GM12878 (cell line): Measurements from ENCODE around the gene IRAK3. TPM values are rescaled to one million over a fixed set of nuclear protein-coding genes. Genes with fewer than 3 reads are reported as not detected.

Experiments used
- ATAC-seq: fragments of 200-7000 bp; cut with Tn5 transposase; 3 replicates; pipeline ENCODE4 v1.9.1; 2020; ENCODE audit warnings: mild to moderate bottlenecking, moderate library complexity
- BruUV-seq: library from RNA; stranded (reverse); fragments of 400-500 nt; replicated peaks from 2 replicates; lab custom pipeline; 2021; lab: Mats Ljungman, UMichigan
- CTCF ChIA-PET: fragments of 300-600 bp; sonication (Branson Sonifier 250); formaldehyde crosslinking; extraction: SDS; loops from one replicate; lab custom pipeline; 2021; ENCODE audit warnings: inconsistent platforms; lab: Yijun Ruan, JAX
- POLR2A ChIA-PET: fragments of 350-600 bp; formaldehyde crosslinking; extraction: SDS; loops from one replicate; lab custom pipeline; 2021; ENCODE audit warnings: inconsistent platforms; lab: Charles Lee
- RAD21 ChIA-PET: fragments of 300-600 bp; sonication (Branson Sonifier 250); formaldehyde crosslinking; loops from one replicate; lab custom pipeline; 2023; ENCODE audit warnings: antibody characterized with exemption; ENCODE audit not compliant: unreplicated experiment; lab: Charles Lee
- SMC1A ChIA-PET: fragments of 300-600 bp; sonication (Branson Sonifier 250); formaldehyde crosslinking; loops from one replicate; lab custom pipeline; 2023; ENCODE audit not compliant: unreplicated experiment, uncharacterized antibody; lab: Charles Lee
- DNase-seq: peaks from one replicate; pipeline ENCODE4 v3.0.0-alpha.2; 2011; ENCODE audit warnings: low read depth, low spot score
- FAIRE-seq: peaks from 3 replicates; lab custom pipeline; 2011; peaks lifted over from hg19 to GRCh38; lab: Jason Lieb, UNC
- H2AFZ ChIP-seq: 2 replicates; pipeline ENCODE4 v1.6.0; 2011; ENCODE audit warnings: low read depth, low read length, control low read depth; ENCODE audit not compliant: control insufficient read depth
- H3K27ac ChIP-seq: 2 replicates; pipeline ENCODE4 v1.5.1; 2011; ENCODE audit warnings: control low read depth; ENCODE audit not compliant: control insufficient read depth, insufficient read depth
- H3K27me3 ChIP-seq, 2 experiments: replicated peaks in 1 of 2; 2 replicates each; pipeline versions ENCODE4 v1.6.0 to v1.6.1; 2011; ENCODE audit warnings: low read length in 1 of 2; ENCODE audit not compliant: control insufficient read depth in 2 of 2, insufficient read depth in 2 of 2
- H3K36me3 ChIP-seq, 2 experiments: 2 replicates each; pipeline ENCODE4 v1.5.1; 2011; ENCODE audit warnings: low read length in 1 of 2; ENCODE audit not compliant: control insufficient read depth in 2 of 2, insufficient read depth in 2 of 2
- H3K4me1 ChIP-seq: 2 replicates; pipeline ENCODE4 v1.6.1; 2011; ENCODE audit warnings: mild to moderate bottlenecking, low read length, moderate library complexity, mixed read lengths; ENCODE audit not compliant: control insufficient read depth, insufficient read depth
- H3K4me2 ChIP-seq: 2 replicates; pipeline ENCODE4 v1.6.0; 2011; ENCODE audit warnings: control low read depth; ENCODE audit not compliant: control insufficient read depth, insufficient read depth
- H3K4me3 ChIP-seq: fragments of 200-600 bp; sonication (generic); 2 replicates; pipeline ENCODE4 v1.5.1; 2016
- H3K79me2 ChIP-seq: 2 replicates; pipeline ENCODE4 v1.6.0; 2011; ENCODE audit warnings: low read length; ENCODE audit not compliant: control insufficient read depth, insufficient read depth
- H3K9ac ChIP-seq: 2 replicates; pipeline ENCODE4 v1.8.0; 2011; ENCODE audit warnings: low read length, control low read depth, mixed read lengths; ENCODE audit not compliant: control insufficient read depth, insufficient read depth
- H3K9me3 ChIP-seq: replicated peaks from 3 replicates; pipeline ENCODE4 v1.5.1; 2011; ENCODE audit warnings: mild to moderate bottlenecking, low read length; ENCODE audit not compliant: control insufficient read depth, insufficient read depth
- H4K20me1 ChIP-seq: 2 replicates; pipeline ENCODE4 v1.6.0; 2011; ENCODE audit not compliant: control insufficient read depth, insufficient read depth
- CEBPB ChIP-seq, 2 experiments: fragments of 150-350 bp in 1 of 2; IDR thresholded peaks; 2 replicates each; pipeline ENCODE4 v1.6.1; 2012 to 2014; ENCODE audit warnings: low read depth in 2 of 2, low read length in 2 of 2, borderline replicate concordance in 1 of 2, inconsistent platforms in 1 of 2
- CTCF ChIP-seq, 3 experiments: IDR thresholded peaks in 2 of 3; conservative IDR thresholded peaks in 1 of 3; 2 replicates each; pipeline ENCODE4 v1.5.1; 2011; ENCODE audit warnings: low read depth in 3 of 3, low read length in 3 of 3, mild to moderate bottlenecking in 3 of 3, control low read depth in 2 of 3, moderate library complexity in 2 of 3, inconsistent platforms in 1 of 3, mixed read lengths in 1 of 3; ENCODE audit not compliant: control insufficient read depth in 2 of 3, insufficient read depth in 1 of 3; ENCODE audit errors: extremely low read depth in 1 of 3
- HDAC6 ChIP-seq: fragments of 200-600 bp; sonication (generic); IDR thresholded peaks from one replicate; pipeline ENCODE4 v1.8.0; 2017; ENCODE audit warnings: antibody characterized with exemption; ENCODE audit not compliant: unreplicated experiment
- WGBS: methylation state at CpG from one replicate; pipeline ENCODE4 v1.1.6; 2016; ENCODE audit warnings: low lambda C conversion rate; ENCODE audit not compliant: insufficient replicate concordance, insufficient coverage; ENCODE audit errors: missing lambda C conversion rate; 5-methylcytosine and 5-hydroxymethylcytosine counted together
- in situ Hi-C: fragments of 300-500 bp; cut with MboI; formaldehyde crosslinking; loops from 9 replicates; pipeline ENCODE4 v1.14.3; 2018; ENCODE audit warnings: mixed read lengths
- intact Hi-C: fragments of 100-400 bp; cut with micrococcal nuclease; formaldehyde crosslinking; loops from one replicate; pipeline ENCODE4 v1.14.2; 2022; ENCODE audit not compliant: unreplicated experiment
- polyA plus RNA-seq, 11 experiments: library from polyadenylated mRNA; depleted of rRNA in 4 of 11; unstranded in 6 of 11; stranded (reverse) in 5 of 11; fragments of >200 nt; fragmentation: Nextera tagmentation in 4 of 11; fragmentation: Illumina TruSeq in 1 of 11; extraction: Ambion mirVana in 4 of 11; extraction: Trizol in 1 of 11; gene quantifications; 1 replicate in 1 of 11; 2 replicates in 10 of 11; pipeline versions ENCODE4 v1.2.1 to v1.2.3, GENCODE V29; 2011 to 2016; ENCODE audit warnings: inconsistent platforms in 2 of 11, missing spikeins in 2 of 11, low read depth in 1 of 11
- total RNA-seq, 4 experiments: library from RNA; depleted of rRNA in 3 of 4; stranded (reverse); fragments of >200 nt in 3 of 4; fragmentation: Illumina TruSeq in 1 of 4; extraction: Trizol in 1 of 4; gene quantifications; 2 replicates each; pipeline versions ENCODE4 v1.2.1 to v1.2.3, GENCODE V29; 2013 to 2021

IRAK3 gene
- total and polyA plus RNA-seq, 10 of the 15 experiments (the other 5 are each of a cell fraction or from before 2014, with no cell fraction given) = 1.4 to 14.1 (median 5.4) TPM

GRCh38 chr12:66149702-66150398 lies 39.2 kb upstream of the IRAK3 start:
- TF ChIP-seq CTCF (IDR thresholded peaks at IDR 0.05 in 2 of 3, conservative IDR thresholded peaks at IDR 0.05 in 1 of 3; ENCODE audit: control insufficient read depth in 2 of 3, extremely low read depth in 1 of 3, insufficient read depth in 1 of 3, low read depth in 3 of 3, low read length in 3 of 3) (peak in 2 of 3 experiments; percentile 14 to 26; a peak in 2 of 6 replicates), HDAC6 (no peak), CEBPB (IDR thresholded peaks at IDR 0.05; ENCODE audit: borderline replicate concordance in 1 of 2, low read depth in 2 of 2, low read length in 2 of 2) (no peak)
- H3K36me3 ChIP-seq = peaks cover 0 to 10% of the 10 kb centered on the region in 2 experiments; a peak in 1 of 4 replicates
- H4K20me1 ChIP-seq = no peaks in the 10 kb centered on the region
- FAIRE-seq (no peak), DNase-seq (no peak), ATAC-seq (no peak; the same call in 2 of the 3 replicates)
- H3K9ac ChIP-seq = no peak overlapping the region
- no peak overlapping the region for H3K4me2 ChIP-seq
- no peaks in the 10 kb centered on the region for H3K9me3 ChIP-seq
- no peaks in the 10 kb centered on the region for H3K27me3 ChIP-seq
- intact Hi-C loops = loop anchor here (5.0 kb wide), 1 partner anchor 82 kb away; no protein-coding TSS in a partner anchor
- POLR2A ChIA-PET = no interaction called here
- WGBS = 62% methylated on average over 5 of the region's 5 CpGs
- no peak overlapping the region for H3K27ac ChIP-seq
- SMC1A ChIA-PET = interaction anchor here (1.3 to 2.6 kb wide), 2 partner anchors 12 to 19 kb away, joined by 3 to 10 read pairs; partner anchors contain the start of gene TMBIM4
- RAD21 ChIA-PET = no interaction called here
- no TSS peak for BruUV-seq
- H3K4me1 ChIP-seq = no peaks in the 10 kb centered on the region
- no peak overlapping the region for H3K4me3 ChIP-seq
- H3K79me2 ChIP-seq = no peaks in the 10 kb centered on the region
- H2AFZ ChIP-seq = no peak overlapping the region
- in situ Hi-C loops = no loop called here
- CTCF ChIA-PET = no interaction called here
